NB4 (cell line): ENCODE measurements around the gene TNFAIP8L2.

Experiments
- CTCF ChIP-seq: IDR thresholded peaks from one replicate; pipeline ENCODE4 v1.5.1; 2012; ENCODE audit warnings: low read depth, low read length
- MYC ChIP-seq: IDR thresholded peaks from 2 replicates; pipeline ENCODE4 v1.6.1; 2011; ENCODE audit warnings: low read depth, low read length
- POLR2A ChIP-seq: IDR thresholded peaks from 2 replicates; pipeline ENCODE4 v1.6.1; 2011; ENCODE audit warnings: mild to moderate bottlenecking; ENCODE audit not compliant: insufficient read length; ENCODE audit errors: extremely low read depth

DNA sequence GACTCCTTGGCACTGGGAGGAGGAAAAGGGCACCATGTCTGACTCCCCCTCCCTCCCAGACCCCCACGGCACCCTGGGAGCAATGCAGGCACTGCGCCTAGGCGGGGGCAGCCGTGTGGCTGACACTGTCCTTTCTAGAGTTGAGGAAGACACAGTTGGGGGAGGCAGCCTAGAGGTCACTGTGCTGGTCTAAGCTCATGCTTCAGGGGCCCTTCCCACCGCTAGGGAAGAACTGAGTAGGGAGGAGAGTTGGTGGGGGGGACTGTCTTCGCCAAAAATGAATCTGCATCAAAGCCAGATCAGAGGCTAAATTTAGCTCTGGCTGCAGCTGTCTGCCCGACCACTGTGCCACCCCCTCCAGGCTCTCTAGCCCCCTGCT is 13.4 kb upstream of the TNFAIP8L2 start:
- TF ChIP-seq CTCF (no peak), POLR2A (no peak), MYC (no peak)
